HG02938 (cell line): ENCODE measurements around the gene MOCS3.
A peak's percentile ranks its signal among the peaks of the same experiment; 100 is the strongest.
"Not testable (repeated sequence)": the region's sequence is repeated elsewhere in the genome, so short reads cannot be mapped to it uniquely, and the experiment has no call there.

Source experiments
- ATAC-seq: cut with Tn5 transposase; IDR thresholded peaks from one replicate; pipeline ENCODE4 v1.9.1; 2021; ENCODE audit warnings: mild to moderate bottlenecking, moderate library complexity; ENCODE audit not compliant: unreplicated experiment

MOCS3 gene

DNA sequence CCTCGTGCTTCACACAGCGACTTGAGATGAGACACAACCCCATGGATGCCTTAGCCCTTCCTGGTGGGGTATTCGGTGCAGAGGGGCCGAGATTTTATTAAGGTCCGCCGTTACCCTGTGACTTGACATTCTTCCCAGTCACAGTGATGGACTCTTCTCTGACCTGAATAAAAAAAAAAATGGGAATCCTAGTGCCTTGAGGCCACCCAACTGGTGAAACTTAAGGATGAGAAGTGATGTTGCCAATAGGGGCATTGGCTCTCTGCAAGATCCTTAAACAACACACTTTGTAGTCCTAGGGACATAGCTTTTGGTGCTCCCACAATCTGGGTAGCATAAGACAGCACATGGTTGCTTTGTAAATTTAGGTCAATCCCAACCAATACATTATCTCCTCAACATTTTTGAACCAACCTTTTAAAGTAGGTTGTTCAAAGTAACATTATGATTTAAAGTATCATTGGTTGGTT lies 26.6 kb upstream of the MOCS3 start:
- no peak for ATAC-seq

GRCh38 chr20:50932691-50933280 lies 25.8 kb upstream of the MOCS3 start:
- no peak for ATAC-seq

GRCh38 chr20:50933589-50933988 lies 25.0 kb upstream of the MOCS3 start:
- ATAC-seq = no peak

DNA sequence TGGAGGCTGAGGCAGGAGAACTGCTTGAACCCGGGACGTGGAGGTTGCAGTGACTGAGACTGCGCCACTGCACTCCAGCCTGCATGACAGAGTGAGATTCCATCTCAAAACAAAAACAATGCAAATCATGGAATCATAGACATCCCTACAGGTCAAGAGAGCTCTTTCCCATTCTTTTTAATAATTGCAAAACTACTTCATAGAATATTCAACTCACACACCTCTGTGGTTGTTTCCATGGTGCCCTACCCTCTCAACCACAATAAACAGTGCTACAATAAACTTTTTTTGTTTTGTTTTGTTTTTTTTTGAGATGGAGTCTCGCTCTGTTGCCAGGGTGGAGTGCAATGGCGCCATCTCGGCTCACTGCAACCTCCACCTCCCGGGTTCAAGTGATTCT lies 15.5 kb upstream of the MOCS3 start:
- ATAC-seq = no peak

- no peak for ATAC-seq
Observed at GRCh38 chr20:50948132-50948785, 10.4 kb upstream of the MOCS3 start.

- ATAC-seq = no peak
Observed at GRCh38 chr20:50953196-50953595, 5.4 kb upstream of the MOCS3 start.

DNA sequence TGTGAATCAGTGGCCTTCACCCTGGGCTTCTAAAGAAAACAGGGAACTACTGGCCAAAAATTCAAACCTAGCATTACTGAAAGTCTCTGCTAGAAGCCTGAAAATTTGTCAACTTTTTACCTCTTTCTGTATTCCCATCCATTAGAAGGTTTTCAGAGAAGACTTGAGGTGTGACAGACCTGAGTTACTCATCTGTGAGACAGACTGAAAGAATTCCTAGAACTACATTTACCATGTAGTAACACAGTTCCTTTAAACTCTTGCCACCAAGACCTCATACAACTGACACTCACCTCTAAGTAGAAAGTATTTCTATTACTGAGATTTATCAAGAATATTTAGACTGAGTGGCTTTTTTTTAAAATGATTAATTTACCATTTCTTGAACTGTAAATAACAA lies 4.8 kb upstream of the MOCS3 start:
- ATAC-seq = no peak

- ATAC-seq = no peak
Observed at GRCh38 chr20:50957276-50957675, 1.3 kb upstream of the MOCS3 start.

DNA sequence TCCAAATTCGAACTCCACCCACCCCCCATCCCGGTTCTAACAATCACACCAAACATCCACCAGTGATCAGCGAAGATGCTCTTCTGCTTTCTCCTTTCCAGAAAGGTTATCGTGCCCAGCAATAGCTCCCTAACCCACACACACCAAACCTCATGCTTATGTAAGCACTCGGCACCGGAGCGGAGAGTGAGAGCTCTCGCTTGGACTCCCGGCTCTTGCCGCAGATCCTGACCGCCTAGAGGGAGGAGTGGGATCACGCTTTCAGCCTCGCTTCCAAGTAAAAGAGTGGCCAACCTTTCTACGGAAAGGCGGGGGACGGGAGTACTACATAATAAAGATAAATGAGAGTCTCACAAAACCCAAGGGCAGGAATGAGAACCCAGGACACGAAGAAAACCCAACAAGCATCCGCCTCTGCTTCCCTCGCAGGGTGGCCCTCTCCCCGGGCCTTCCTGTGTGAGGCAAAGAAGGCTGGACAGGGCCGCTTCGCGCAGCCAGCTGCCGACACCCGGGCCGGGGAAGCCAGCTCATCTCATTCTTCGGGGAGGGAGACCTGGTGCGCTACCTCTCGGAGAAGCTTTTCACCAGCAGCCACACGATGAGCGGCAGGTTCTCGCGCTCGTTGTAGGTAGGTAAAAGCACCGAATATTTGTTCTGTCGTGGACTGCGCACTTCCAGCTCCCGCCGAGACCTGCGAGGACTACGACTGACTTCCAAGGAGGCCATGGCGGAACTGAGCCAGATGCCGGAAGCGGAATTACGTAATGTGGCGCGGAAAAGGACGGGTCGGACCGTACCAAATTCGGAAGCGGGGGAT lies 612 bp upstream of the MOCS3 start, which contains the start of gene DPM1:
TSS of gene DPM1 (minus strand) at position 735 of the 817 bp plus-strand sequence. CDS start at position 726, 9 bp downstream.
- ATAC-seq = peak; percentile 70

DNA sequence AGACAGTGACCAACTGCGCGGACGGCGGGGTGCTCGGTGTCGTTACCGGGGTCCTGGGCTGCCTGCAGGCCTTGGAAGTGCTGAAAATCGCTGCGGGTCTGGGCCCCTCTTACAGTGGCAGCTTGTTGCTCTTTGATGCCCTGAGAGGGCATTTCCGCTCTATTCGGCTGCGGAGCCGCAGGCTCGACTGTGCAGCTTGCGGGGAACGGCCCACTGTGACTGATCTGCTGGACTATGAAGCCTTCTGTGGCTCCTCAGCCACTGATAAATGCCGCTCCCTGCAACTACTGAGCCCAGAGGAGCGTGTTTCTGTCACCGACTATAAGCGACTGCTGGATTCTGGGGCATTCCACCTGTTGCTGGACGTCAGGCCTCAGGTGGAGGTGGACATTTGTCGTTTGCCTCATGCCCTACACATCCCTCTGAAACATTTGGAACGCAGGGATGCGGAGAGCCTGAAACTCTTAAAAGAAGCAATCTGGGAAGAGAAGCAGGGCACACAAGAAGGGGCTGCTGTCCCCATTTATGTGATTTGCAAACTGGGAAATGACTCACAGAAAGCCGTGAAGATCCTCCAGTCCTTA lies 1.0 kb downstream of the MOCS3 start:
- ATAC-seq = no peak

GRCh38 chr20:50967586-50967985 lies 9.0 kb downstream of the MOCS3 start:
- no peak for ATAC-seq

- ATAC-seq = no peak
Observed at GRCh38 chr20:50968289-50968688, 9.7 kb downstream of the MOCS3 start.

DNA sequence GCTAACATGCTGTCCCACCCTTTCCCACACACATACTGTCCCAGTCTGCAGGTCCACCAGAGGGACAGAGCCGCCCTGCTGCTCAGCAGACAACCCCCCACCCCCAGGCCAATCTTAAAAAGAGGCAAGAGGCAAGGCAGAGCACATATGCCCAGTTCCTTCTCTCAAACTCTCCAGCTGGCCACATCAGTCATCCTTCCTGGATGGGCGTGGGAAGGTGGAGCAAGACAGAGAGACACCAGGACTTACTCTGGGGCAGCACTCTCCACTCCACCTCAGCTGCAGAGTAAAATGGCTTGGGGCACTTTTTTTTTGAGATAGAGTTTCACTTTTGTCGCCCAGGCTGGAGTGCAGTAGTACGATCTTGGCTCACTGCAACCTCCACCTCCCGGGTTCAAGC lies 10.8 kb downstream of the MOCS3 start:
- ATAC-seq = no peak

GRCh38 chr20:50969912-50970311 lies 11.3 kb downstream of the MOCS3 start:
- ATAC-seq = no peak

GRCh38 chr20:50975701-50976330 lies 17.2 kb downstream of the MOCS3 start:
- ATAC-seq = no peak

DNA sequence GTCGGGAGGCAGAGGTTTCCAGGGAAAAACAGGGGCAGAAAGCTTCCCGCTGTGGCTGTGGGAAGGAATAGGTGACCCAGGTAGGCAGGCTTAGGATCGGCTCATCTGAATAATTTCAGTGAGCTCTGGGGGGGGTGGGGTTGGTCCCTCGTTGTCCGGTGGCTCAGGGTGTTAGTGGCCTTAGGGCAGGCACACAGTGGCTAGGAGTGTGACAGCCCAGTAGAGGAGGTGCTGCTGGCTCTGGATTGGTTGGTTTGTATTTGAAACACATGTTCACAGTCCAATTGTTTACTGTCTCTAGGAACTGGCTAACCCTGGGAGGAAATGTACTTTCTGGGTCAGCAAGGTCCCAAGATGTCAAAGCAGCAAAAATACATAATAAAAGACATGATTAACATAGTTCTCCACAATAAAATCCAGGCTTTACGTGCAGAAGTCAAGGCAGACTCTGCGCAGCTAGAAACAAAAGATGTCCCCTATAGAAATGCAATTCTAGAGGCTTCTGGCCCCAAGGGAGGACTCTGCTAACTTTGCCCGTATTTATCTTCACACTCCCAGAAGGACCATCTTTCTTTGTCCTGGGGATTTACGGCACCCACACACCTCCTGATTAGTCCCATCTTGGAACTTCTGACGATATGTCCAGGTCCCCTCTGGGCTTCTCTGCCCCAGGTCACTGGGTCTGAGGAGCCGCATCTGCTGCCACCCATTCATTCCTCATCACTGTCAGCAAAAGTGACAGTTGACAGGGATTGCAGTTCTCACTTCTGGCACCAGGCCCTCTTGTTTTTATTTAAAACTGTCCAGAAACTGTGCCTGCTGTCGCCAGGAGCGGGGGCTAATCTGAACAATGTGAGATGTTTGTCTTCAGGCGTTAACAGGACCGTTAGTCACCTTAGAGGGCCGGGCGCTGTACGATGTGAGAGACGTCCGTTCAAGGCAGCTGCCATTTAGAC lies 18.7 kb downstream of the MOCS3 start:
- no peak for ATAC-seq

- ATAC-seq = not testable (repeated sequence)
Observed at GRCh38 chr20:50978533-50978932, 19.9 kb downstream of the MOCS3 start.

GRCh38 chr20:50980071-50980681 lies 21.6 kb downstream of the MOCS3 start:
- no peak for ATAC-seq
